HEK293 (cell line): ENCODE results near the gene GATA3.

ENCODE experiments used
- GLIS1 ChIP-seq: fragments of 450-650 bp; formaldehyde crosslinking; IDR thresholded peaks from 2 replicates; pipeline ENCODE4 v1.5.1; 2016; ENCODE audit warnings: missing biosample characterization, missing genetic modification characterization
- SP2 ChIP-seq: fragments of 450-650 bp; formaldehyde crosslinking; IDR thresholded peaks from 2 replicates; pipeline ENCODE4 v1.5.1; 2016; ENCODE audit warnings: missing biosample characterization, missing genetic modification characterization
- SP3 ChIP-seq: fragments of 450-650 bp; formaldehyde crosslinking; IDR thresholded peaks from 2 replicates; pipeline ENCODE4 v1.5.1; 2016; ENCODE audit warnings: missing biosample characterization, missing genetic modification characterization
- TRIM28 ChIP-seq: IDR thresholded peaks from 2 replicates; pipeline ENCODE4 v1.6.1; 2011; ENCODE audit warnings: low read length, control low read depth, borderline replicate concordance
- ZBTB11 ChIP-seq: fragments of 450-650 bp; formaldehyde crosslinking; conservative IDR thresholded peaks from 2 replicates; pipeline ENCODE4 v1.5.1; 2016; ENCODE audit warnings: low read depth, missing biosample characterization, missing genetic modification characterization
- ZBTB49 ChIP-seq: fragments of 450-650 bp; formaldehyde crosslinking; IDR thresholded peaks from 2 replicates; pipeline ENCODE4 v1.5.1; 2016; ENCODE audit warnings: missing biosample characterization, missing genetic modification characterization, low read depth
- ZFHX2 ChIP-seq: fragments of 450-650 bp; formaldehyde crosslinking; conservative IDR thresholded peaks from 2 replicates; pipeline ENCODE4 v1.5.1; 2016; ENCODE audit warnings: missing biosample characterization, missing genetic modification characterization
- ZNF18 ChIP-seq: fragments of 450-650 bp; formaldehyde crosslinking; IDR thresholded peaks from 2 replicates; pipeline ENCODE4 v1.5.1; 2016; ENCODE audit warnings: missing biosample characterization, missing genetic modification characterization
- ZNF221 ChIP-seq: fragments of 450-650 bp; formaldehyde crosslinking; IDR thresholded peaks from 2 replicates; pipeline ENCODE4 v1.5.1; 2017; ENCODE audit warnings: missing biosample characterization, missing genetic modification characterization, borderline replicate concordance
- ZNF341 ChIP-seq: fragments of 450-650 bp; formaldehyde crosslinking; IDR thresholded peaks from 2 replicates; pipeline ENCODE4; 2016; ENCODE audit warnings: low read depth, missing biosample characterization, missing genetic modification characterization
- ZNF354C ChIP-seq: fragments of 450-650 bp; formaldehyde crosslinking; IDR thresholded peaks from 2 replicates; pipeline ENCODE4 v1.5.1; 2016; ENCODE audit warnings: missing biosample characterization, missing genetic modification characterization, low read depth, borderline replicate concordance
- ZNF449 ChIP-seq: fragments of 450-650 bp; formaldehyde crosslinking; IDR thresholded peaks from 2 replicates; pipeline ENCODE4 v1.5.1; 2017; ENCODE audit warnings: missing biosample characterization, mild to moderate bottlenecking, missing genetic modification characterization, moderate library complexity
- ZNF521 ChIP-seq: fragments of 450-650 bp; formaldehyde crosslinking; IDR thresholded peaks from 2 replicates; pipeline ENCODE4 v1.5.1; 2017; ENCODE audit warnings: missing biosample characterization, mild to moderate bottlenecking, missing genetic modification characterization
- ZNF548 ChIP-seq: fragments of 450-650 bp; formaldehyde crosslinking; IDR thresholded peaks from 2 replicates; pipeline ENCODE4 v1.5.1; 2016; ENCODE audit warnings: missing biosample characterization, missing genetic modification characterization
- ZNF610 ChIP-seq: fragments of 450-650 bp; formaldehyde crosslinking; IDR thresholded peaks from 2 replicates; pipeline ENCODE4 v1.5.1; 2016; ENCODE audit warnings: missing biosample characterization, missing genetic modification characterization, borderline replicate concordance
- ZNF629 ChIP-seq: fragments of 450-650 bp; formaldehyde crosslinking; IDR thresholded peaks from 2 replicates; pipeline ENCODE4 v1.5.1; 2017; ENCODE audit warnings: missing biosample characterization, missing genetic modification characterization
- ZNF654 ChIP-seq: fragments of 450-650 bp; formaldehyde crosslinking; IDR thresholded peaks from 2 replicates; pipeline ENCODE4 v1.5.1; 2016; ENCODE audit warnings: low read depth, missing biosample characterization, missing genetic modification characterization
- ZNF843 ChIP-seq: fragments of 450-650 bp; formaldehyde crosslinking; IDR thresholded peaks from 2 replicates; pipeline ENCODE4 v1.5.1; 2016; ENCODE audit warnings: missing biosample characterization, missing genetic modification characterization
- ZSCAN23 ChIP-seq: fragments of 450-650 bp; formaldehyde crosslinking; IDR thresholded peaks from 2 replicates; pipeline ENCODE4 v1.5.1; 2016; ENCODE audit warnings: missing biosample characterization, missing genetic modification characterization
- TF ChIP-seq, protein P1 (sequence below): fragments of 450-650 bp; formaldehyde crosslinking; IDR thresholded peaks from 2 replicates; pipeline ENCODE4 v1.5.1; 2016; ENCODE audit warnings: missing biosample characterization, missing genetic modification characterization
- TF ChIP-seq, protein P2 (sequence below): fragments of 450-650 bp; formaldehyde crosslinking; IDR thresholded peaks from 2 replicates; pipeline ENCODE4 v1.5.1; 2017; ENCODE audit warnings: missing biosample characterization, missing genetic modification characterization
- TF ChIP-seq, protein P3 (sequence below): fragments of 450-650 bp; formaldehyde crosslinking; IDR thresholded peaks from 2 replicates; pipeline ENCODE4 v1.5.1; 2017; ENCODE audit warnings: missing biosample characterization, missing genetic modification characterization

Gene GATA3

DNA sequence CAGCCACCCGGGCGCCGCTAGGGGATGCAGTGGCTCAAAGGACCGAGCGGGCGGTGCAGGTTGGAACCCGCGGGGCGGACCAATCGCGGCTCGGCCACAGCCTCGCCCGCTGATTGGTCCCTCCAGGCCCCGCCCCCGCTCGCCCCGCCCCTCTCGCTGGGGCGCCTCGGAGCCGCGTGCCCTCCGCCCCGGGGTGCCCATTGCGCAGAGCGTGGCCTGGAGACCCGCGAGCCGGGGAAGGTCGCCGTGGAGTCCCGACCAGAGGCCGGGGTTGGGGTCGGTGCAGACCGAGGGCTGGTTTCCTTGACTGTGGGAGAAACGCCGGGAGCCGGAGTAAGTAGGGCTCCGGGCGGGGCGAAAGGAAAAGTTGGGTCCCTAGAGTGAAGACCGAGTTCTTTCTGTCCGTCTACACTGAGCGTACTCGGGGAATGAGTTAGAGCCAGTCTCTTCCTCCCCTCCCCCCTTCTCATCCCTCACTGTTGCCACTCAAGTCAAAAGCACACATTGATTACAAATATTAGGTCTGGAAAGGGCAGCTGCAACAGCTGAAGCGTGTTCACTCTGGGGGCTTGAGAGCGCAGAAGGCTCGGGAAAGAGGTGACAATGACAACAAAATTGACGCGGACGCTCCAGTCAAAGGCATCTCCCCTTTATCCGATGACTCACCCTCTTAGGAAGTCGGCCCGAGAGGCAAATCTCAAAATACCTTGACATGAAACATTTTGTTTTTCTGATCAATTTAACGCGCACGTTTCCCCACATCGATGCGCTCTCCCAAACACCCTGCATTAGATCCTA, 843 bp upstream of the GATA3 start (continued):
- TF ChIP-seq, protein P1, sequence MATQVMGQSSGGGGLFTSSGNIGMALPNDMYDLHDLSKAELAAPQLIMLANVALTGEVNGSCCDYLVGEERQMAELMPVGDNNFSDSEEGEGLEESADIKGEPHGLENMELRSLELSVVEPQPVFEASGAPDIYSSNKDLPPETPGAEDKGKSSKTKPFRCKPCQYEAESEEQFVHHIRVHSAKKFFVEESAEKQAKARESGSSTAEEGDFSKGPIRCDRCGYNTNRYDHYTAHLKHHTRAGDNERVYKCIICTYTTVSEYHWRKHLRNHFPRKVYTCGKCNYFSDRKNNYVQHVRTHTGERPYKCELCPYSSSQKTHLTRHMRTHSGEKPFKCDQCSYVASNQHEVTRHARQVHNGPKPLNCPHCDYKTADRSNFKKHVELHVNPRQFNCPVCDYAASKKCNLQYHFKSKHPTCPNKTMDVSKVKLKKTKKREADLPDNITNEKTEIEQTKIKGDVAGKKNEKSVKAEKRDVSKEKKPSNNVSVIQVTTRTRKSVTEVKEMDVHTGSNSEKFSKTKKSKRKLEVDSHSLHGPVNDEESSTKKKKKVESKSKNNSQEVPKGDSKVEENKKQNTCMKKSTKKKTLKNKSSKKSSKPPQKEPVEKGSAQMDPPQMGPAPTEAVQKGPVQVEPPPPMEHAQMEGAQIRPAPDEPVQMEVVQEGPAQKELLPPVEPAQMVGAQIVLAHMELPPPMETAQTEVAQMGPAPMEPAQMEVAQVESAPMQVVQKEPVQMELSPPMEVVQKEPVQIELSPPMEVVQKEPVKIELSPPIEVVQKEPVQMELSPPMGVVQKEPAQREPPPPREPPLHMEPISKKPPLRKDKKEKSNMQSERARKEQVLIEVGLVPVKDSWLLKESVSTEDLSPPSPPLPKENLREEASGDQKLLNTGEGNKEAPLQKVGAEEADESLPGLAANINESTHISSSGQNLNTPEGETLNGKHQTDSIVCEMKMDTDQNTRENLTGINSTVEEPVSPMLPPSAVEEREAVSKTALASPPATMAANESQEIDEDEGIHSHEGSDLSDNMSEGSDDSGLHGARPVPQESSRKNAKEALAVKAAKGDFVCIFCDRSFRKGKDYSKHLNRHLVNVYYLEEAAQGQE (tag by site-specific recombination) = no peak
- TF ChIP-seq ZSCAN23 (tag by site-specific recombination) (0 out of 2 replicates have a peak, but pooled peaks have one; percentile 67), ZNF449 (tag by site-specific recombination) (no peak), ZNF221 (tag by site-specific recombination) (no peak), SP2 (tag by site-specific recombination) (peak; percentile 75), ZFHX2 (tag by site-specific recombination) (no peak), ZNF341 (peak; percentile 44; the same call in 1 of the 2 replicates), ZNF521 (tag by site-specific recombination) (no peak), SP3 (tag by site-specific recombination) (peak; percentile 64), ZNF354C (no peak), ZNF843 (tag by site-specific recombination) (peak; percentile 11; the same call in 1 of the 2 replicates), ZBTB11 (no peak), ZBTB49 (tag by site-specific recombination) (no peak), GLIS1 (tag by site-specific recombination) (peak; percentile 52; the same call in 1 of the 2 replicates), TRIM28 (no peak), ZNF18 (tag by site-specific recombination) (no peak), ZNF610 (no peak), ZNF548 (tag by site-specific recombination) (no peak), ZNF629 (tag by site-specific recombination) (peak; percentile 55; the same call in 1 of the 2 replicates), ZNF654 (tag by site-specific recombination) (peak; percentile 65; the same call in 1 of the 2 replicates)
- TF ChIP-seq, protein P2, sequence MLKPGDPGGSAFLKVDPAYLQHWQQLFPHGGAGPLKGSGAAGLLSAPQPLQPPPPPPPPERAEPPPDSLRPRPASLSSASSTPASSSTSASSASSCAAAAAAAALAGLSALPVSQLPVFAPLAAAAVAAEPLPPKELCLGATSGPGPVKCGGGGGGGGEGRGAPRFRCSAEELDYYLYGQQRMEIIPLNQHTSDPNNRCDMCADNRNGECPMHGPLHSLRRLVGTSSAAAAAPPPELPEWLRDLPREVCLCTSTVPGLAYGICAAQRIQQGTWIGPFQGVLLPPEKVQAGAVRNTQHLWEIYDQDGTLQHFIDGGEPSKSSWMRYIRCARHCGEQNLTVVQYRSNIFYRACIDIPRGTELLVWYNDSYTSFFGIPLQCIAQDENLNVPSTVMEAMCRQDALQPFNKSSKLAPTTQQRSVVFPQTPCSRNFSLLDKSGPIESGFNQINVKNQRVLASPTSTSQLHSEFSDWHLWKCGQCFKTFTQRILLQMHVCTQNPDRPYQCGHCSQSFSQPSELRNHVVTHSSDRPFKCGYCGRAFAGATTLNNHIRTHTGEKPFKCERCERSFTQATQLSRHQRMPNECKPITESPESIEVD (tag by site-specific recombination) = no peak
- TF ChIP-seq, protein P3, sequence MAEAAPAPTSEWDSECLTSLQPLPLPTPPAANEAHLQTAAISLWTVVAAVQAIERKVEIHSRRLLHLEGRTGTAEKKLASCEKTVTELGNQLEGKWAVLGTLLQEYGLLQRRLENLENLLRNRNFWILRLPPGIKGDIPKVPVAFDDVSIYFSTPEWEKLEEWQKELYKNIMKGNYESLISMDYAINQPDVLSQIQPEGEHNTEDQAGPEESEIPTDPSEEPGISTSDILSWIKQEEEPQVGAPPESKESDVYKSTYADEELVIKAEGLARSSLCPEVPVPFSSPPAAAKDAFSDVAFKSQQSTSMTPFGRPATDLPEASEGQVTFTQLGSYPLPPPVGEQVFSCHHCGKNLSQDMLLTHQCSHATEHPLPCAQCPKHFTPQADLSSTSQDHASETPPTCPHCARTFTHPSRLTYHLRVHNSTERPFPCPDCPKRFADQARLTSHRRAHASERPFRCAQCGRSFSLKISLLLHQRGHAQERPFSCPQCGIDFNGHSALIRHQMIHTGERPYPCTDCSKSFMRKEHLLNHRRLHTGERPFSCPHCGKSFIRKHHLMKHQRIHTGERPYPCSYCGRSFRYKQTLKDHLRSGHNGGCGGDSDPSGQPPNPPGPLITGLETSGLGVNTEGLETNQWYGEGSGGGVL = no peak
